NCI-H187 treated with DMSO at 0.1 percent for 48 hours (cell line): Measurements from ENCODE around the gene ESPN.

Source experiments
- DNase-seq: peaks from one replicate; lab custom pipeline; 2025; lab: John Stamatoyannopoulos, UW

Gene ESPN

GRCh38 chr1:6466751-6467150 is 42.2 kb downstream of the ESPN start:
- DNase-seq = no peak

DNA sequence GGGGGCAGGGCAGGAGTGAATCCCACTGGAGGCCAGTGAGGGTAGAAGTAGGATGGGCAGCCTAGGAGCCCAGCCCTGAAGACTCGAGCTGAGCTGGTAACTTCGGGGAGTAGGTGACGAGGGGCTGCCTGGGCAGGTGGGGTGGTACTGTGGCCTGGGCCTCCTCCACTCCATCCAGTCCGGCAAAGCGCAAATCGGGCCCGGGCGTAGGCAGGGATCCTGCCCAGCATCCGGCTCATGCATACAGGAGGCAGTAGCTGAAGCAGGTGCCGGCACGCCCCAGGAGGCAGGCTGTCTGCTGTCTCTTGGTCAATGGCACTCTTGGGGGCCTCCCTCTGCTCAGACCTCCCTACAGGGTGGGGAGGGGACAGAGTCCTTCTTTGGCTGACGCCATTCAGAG is 42.6 kb downstream of the ESPN start:
- no peak for DNase-seq

- DNase-seq = no peak
These were observed 43.4 kb downstream of the ESPN start for GRCh38 chr1:6467744-6468688.

DNA sequence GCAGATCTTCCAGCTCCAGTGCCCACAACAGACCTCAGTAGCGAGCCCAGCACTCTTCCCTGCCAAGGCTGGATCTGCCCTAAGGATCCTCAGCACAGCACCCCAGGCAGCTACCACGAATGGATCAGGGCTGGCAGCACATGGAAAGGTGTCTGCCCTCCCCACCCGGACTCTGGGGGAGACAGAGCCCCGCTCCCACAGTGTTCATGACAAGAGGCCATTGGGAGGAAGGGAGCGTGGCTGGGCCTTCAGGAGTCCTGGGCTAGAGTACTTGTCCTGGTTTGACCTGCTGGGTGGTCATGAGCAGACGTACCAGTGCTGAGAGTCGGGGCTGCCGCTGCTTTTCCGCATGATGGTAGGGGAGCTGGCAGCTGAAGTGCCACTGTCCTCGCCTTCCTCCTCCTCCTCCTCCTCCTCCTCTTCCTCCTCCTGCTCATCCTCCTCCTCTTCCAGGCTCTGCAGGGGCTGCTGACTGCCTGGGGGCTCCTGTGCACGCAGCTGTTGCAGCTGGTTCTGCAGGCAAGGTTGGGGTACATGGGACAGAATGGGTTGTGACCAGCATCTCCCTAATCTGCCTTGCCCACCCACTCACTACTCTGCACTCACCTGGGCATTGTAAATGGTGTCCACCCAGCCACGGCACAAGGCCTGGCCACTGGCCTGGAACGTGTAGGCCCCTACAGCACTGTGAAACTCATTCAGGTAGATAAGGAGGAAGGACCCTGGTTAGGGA is 44.3 kb downstream of the ESPN start:
- DNase-seq = no peak

DNA sequence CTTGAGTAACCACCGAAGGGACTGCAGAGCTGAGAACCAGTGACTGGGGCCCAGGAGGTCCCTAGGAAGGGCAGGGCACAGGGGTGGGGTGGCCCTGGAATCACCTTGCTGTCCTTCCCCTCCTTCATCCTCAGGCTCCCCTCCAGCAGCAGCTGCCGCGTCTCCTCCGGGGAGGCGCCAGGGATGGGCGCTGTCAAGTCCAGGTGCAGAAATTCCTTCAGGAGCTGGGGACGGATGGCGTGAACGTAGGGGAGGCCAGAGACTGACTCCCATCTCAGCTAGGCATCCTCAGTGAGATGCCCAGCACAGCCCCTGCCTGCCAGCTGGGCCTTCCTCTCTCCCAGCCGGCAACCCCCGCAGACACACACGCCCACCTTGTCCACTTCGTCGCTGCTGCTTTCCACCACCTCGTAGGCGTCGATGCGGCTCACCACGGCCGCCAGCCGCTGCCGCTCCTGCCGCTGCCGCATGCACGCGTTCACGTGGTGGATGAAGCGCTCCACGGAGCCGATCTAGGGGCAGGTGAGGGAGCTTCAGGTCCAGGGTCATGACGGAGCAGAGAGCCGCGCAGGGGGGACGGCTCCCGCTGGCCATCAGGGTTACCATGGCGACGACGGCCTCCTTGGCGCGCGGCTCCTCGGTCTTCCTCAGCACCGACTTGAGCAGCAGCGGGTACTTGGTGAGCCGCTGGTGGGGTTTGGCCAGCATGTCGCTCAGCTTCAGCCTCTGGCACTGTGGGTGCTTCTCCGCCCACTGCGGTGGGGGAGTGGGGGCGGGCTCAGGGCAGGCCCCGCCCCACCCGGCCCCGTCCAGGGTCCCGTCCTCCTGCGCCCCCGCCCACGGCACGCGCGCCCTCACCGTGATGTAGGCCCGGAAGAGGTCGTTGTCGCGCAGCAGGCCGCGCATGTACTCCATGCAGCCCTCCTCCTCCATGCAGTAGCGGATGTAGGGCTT is 45.8 kb downstream of the ESPN start:
- no peak for DNase-seq

GRCh38 chr1:6471086-6471969 is 46.8 kb downstream of the ESPN start:
- DNase-seq = no peak

DNA sequence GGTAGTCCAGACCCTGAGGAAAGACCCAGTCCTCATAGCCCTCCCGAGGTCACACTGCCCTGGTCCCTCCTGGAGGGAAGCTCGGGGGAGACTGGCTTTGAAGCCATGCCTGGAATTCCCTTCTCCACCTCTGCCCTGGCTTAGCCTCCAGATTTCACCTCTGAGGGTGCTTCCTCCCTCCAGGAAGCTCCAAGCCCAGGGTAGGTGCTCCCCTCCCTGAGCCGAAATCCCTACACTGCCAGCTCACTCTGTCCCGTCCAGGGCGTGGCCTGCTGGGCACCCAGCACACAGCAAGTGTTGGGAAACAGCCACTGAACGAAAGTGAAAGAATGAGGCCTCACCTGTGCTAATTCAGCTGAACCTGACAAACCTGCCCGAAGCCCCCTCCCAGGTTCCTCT is 47.4 kb downstream of the ESPN start:
- no peak for DNase-seq

DNA sequence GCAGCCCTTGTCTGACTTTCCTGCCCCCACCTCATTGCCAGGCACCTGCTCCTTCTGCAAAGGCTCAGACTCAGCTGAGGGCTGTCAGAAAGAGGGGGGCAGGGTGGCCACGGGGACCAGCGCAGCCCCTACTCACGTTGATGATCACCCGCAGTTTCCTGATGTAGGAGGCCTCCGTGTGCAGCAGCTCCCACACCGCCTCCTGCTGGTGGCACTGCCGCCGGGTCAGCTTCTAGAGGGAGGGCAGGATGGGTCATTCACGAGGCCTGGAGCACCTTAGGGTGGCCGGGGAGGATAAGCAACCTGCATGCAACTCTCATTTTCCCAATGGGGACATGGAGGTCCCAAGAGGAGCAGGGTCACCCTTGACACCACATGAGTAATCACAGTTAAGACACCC is 47.8 kb downstream of the ESPN start:
- DNase-seq = no peak

GRCh38 chr1:6473156-6473555 is 48.6 kb downstream of the ESPN start:
- no peak for DNase-seq

GRCh38 chr1:6473974-6474814 is 49.6 kb downstream of the ESPN start:
- peak; percentile 64 for DNase-seq

- DNase-seq = no peak
These were observed 50.3 kb downstream of the ESPN start for GRCh38 chr1:6474815-6475282.

- no peak for DNase-seq
These were observed 51.0 kb downstream of the ESPN start for GRCh38 chr1:6475381-6476133.

- no peak for DNase-seq
These were observed 51.9 kb downstream of the ESPN start for GRCh38 chr1:6476483-6476882.

DNA sequence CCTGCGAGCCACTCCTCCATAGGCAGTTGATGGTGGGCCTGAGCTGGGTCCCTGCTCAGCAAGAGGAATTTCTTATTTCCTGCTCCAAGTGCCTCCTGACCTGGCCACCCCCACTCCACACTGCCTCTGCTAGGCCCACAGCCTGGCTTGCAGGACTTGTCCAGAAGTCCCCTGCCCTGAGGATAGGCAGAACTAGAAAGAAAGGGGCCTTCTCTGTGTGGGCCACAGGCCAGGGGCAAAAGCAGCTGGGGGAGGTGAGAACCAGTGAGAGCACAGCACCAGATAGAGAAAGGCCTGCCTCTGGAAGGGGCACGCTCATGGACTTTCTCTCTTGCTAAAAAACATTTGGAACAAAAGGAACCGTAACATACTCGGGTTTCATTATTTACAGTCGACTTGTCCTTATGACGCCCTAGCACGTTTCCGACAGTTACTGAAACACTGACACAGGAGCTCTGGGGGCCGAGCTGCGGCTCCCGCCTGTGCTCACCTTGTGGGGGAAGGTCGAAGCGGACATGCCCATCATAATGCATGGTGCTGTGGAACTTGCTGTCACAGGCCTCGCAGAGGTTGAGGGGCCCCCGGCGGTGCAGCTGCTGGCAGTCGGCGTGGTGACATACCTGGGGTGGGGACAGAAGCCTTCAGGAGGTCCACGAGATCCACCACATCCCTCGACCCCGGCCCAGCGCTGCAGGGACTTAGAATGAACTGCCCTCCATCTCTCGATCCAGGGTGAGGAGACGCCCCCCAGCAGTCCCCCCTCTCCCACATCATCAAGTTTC is 52.7 kb downstream of the ESPN start:
- no peak for DNase-seq

GRCh38 chr1:6481820-6482219 is 57.2 kb downstream of the ESPN start:
- no peak for DNase-seq

DNA sequence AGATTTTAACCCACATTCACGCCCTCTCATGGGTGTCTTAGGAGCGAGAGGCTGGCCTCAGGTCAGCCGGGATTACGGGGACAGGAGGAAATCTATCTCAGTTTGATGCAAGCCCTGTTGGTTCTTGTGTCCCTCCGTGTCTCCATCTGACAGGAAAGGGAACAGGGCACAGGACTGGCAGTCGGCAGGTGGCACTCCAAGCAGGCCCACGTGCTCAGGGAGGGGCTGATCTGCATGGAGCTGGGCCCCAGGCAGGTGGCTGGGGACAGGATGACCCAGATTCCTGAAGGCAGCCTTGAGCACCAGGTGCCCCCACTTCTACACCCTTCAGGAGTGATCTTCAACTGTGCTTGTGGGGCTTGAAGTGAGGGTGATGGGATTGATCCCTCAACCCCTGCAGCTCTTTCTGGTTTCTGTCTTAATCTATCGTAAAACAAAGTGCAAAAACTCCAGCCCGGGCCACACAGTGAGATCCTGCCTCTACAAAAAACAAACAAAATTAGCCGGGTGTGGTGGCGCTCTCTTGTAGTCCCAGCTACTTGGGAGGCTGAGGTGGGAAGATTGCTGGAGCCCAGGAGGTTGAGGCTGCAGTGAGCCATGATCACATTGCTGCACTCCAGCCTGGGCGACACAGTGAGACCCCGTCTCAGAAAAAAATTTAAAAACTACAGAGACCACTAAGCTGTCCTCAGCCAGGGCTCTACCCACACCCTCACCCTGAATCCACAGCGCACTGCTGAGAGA is 58.6 kb downstream of the ESPN start:
- DNase-seq = no peak

- DNase-seq = no peak
These were observed 59.2 kb downstream of the ESPN start for GRCh38 chr1:6483761-6484117.

- DNase-seq = no peak
These were observed 60.2 kb downstream of the ESPN start for GRCh38 chr1:6484826-6485167.
